Measurements from ENCODE around the gene BPTF. TPM values are rescaled to one million over a fixed set of nuclear protein-coding genes. Genes with fewer than 3 reads are reported as not detected.
"Not testable (repeated sequence)": the region's sequence is repeated elsewhere in the genome, so short reads cannot be mapped to it uniquely, and the experiment has no call there.

Gene BPTF
- total and polyA plus RNA-seq, 2 experiments from 2014 or later, result 15.6 to 26.9 TPM

GRCh38 chr17:68015081-68015723 lies 189.9 kb downstream of the BPTF start:
- H2AFZ ChIP-seq, result no peak overlapping the region

DNA sequence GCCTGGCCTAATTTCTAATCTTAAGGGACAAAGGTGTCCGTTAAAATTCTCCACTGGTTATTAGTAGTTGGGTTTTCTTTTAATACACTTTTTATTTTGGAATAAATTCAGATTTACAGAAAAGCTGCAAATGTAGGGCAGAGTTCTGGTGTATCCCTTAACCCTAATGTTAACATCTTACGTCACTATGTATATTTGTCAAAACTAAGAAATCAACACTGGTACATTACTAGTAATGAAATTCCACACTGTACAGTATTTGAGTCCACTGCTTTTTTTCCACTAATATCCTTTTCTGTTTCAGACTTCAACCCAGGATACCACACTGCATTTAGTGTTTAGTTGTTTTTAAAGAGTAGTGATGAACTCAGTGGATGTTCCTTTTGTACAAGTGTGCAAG lies 191.5 kb downstream of the BPTF start:
- H3K27ac ChIP-seq, result no peak overlapping the region

More at GRCh38 chr17:68015081-68015723, 189.9 kb downstream of the BPTF start:
- no peak overlapping the region for H3K4me3 ChIP-seq
- H3K36me3 ChIP-seq (ENCODE audit: low read depth), result no peaks in the 10 kb centered on the region
- no peaks in the 10 kb centered on the region for H3K4me1 ChIP-seq (ENCODE audit: insufficient read depth)
- H3F3A ChIP-seq (ENCODE audit: insufficient read depth), result 0 out of 2 replicates have a peak, but pooled peaks cover 4% of the 10 kb centered on the region
- TF ChIP-seq EZH2phosphoT487 (IDR thresholded peaks at IDR 0.05; ENCODE audit: insufficient read depth, low read depth), result no peak
- no peak for TF ChIP-seq EZH2 (IDR thresholded peaks at IDR 0.05; ENCODE audit: insufficient read depth, poor library complexity, severe bottlenecking)
- H3K27me3 ChIP-seq (replicated peaks; ENCODE audit: insufficient read depth), result no peaks in the 10 kb centered on the region
- no peak for DNase-seq
- no peak overlapping the region for H3K9ac ChIP-seq
- no peaks in the 10 kb centered on the region for H3K79me2 ChIP-seq (ENCODE audit: insufficient read depth)
- H4K20me1 ChIP-seq (ENCODE audit: insufficient read depth), result no peaks in the 10 kb centered on the region
- no peak overlapping the region for H3K4me2 ChIP-seq (ENCODE audit: unreplicated experiment)
- H3K27ac ChIP-seq, result no peak overlapping the region
- no peaks in the 10 kb centered on the region for H3K9me2 ChIP-seq (ENCODE audit: insufficient read depth)
- in situ Hi-C loops (cut with MboI), result no loop called here
- 75 to 77% methylated on average over 11 of the region's 11 CpGs for WGBS, 2 experiments (ENCODE audit: low coverage in 1 of 2, low lambda C conversion rate in 2 of 2, missing lambda C conversion rate in 2 of 2)
- no peaks in the 10 kb centered on the region for H3K9me3 ChIP-seq (ENCODE audit: low read depth)

DNA sequence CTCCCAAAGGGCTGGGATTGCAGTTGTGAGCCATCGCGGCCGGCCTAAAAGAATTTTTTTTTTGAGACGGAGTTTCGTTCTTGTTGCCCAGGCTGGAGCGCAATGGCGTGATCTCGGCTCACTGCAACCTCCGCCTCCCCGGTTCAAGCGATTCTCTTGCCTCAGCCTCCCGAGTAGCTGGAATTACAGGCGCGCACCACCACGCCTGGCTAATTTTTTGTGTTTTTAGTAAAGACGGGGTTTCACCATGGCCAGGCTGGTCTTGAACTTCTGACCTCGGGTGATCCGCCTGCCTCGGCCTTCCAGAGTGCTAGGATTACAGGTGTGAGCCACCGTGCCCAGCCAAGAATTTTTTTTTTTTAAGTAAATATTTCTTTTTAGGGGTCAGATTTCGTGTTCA lies 193.2 kb downstream of the BPTF start:
- 97% methylated on average over 21 of the region's 21 CpGs for WGBS, 2 experiments (ENCODE audit: low coverage in 1 of 2, low lambda C conversion rate in 2 of 2, missing lambda C conversion rate in 2 of 2)
- in situ Hi-C loops (cut with MboI), result not testable (repeated sequence)

More for the DNA sequence above, 191.5 kb downstream of the BPTF start:
- 84 to 90% methylated on average over 2 of the region's 2 CpGs for WGBS, 2 experiments (ENCODE audit: low coverage in 1 of 2, low lambda C conversion rate in 2 of 2, missing lambda C conversion rate in 2 of 2)
- no peak overlapping the region for H3K4me3 ChIP-seq
- no peak overlapping the region for H3K9ac ChIP-seq
- no peak for TF ChIP-seq EZH2phosphoT487 (IDR thresholded peaks at IDR 0.05; ENCODE audit: insufficient read depth, low read depth)
- DNase-seq, result no peak
- in situ Hi-C loops (cut with MboI), result no loop called here
- H3K27me3 ChIP-seq (replicated peaks; ENCODE audit: insufficient read depth), result no peaks in the 10 kb centered on the region
- no peaks in the 10 kb centered on the region for H3K79me2 ChIP-seq (ENCODE audit: insufficient read depth)
- H3F3A ChIP-seq (ENCODE audit: insufficient read depth), result 0 out of 2 replicates have a peak, but pooled peaks cover 4% of the 10 kb centered on the region
- H3K4me1 ChIP-seq (ENCODE audit: insufficient read depth), result no peaks in the 10 kb centered on the region
- H2AFZ ChIP-seq, result no peak overlapping the region
- no peaks in the 10 kb centered on the region for H4K20me1 ChIP-seq (ENCODE audit: insufficient read depth)
- no peaks in the 10 kb centered on the region for H3K9me3 ChIP-seq (ENCODE audit: low read depth)
- H3K4me2 ChIP-seq (ENCODE audit: unreplicated experiment), result no peak overlapping the region
- H3K9me2 ChIP-seq (ENCODE audit: insufficient read depth), result no peaks in the 10 kb centered on the region
- no peaks in the 10 kb centered on the region for H3K36me3 ChIP-seq (ENCODE audit: low read depth)

DNA sequence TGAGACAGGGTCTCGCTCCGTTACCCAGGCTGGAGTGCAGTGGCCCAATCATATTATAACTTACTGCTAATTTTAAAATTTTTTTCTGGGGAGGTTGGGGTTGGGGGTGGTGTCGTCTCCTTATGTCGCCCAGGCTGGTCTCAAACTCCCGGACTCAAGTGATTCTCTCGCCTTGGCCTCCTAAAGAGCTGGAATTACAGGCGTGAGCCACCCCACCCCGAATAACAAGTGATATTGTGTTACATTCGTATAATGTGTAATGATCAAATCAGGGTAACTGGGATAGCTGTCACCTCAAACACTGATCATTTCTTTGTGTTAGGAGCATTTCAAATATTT lies 194.0 kb downstream of the BPTF start:
- H3K36me3 ChIP-seq (ENCODE audit: low read depth), result no peaks in the 10 kb centered on the region
- in situ Hi-C loops (cut with MboI), result no loop called here
- TF ChIP-seq EZH2phosphoT487 (IDR thresholded peaks at IDR 0.05; ENCODE audit: insufficient read depth, low read depth) (no peak), EZH2 (IDR thresholded peaks at IDR 0.05; ENCODE audit: insufficient read depth, poor library complexity, severe bottlenecking) (no peak)
- 69 to 70% methylated on average over 9 of the region's 9 CpGs for WGBS, 2 experiments (ENCODE audit: low coverage in 1 of 2, low lambda C conversion rate in 2 of 2, missing lambda C conversion rate in 2 of 2)
- H2AFZ ChIP-seq, result no peak overlapping the region
- DNase-seq, result no peak
- 0 out of 2 replicates have a peak, but pooled peaks cover 4% of the 10 kb centered on the region for H3F3A ChIP-seq (ENCODE audit: insufficient read depth)
- no peak overlapping the region for H3K4me3 ChIP-seq
- H3K9me3 ChIP-seq (ENCODE audit: low read depth), result no peaks in the 10 kb centered on the region
- H3K27me3 ChIP-seq (replicated peaks; ENCODE audit: insufficient read depth), result no peaks in the 10 kb centered on the region
- no peaks in the 10 kb centered on the region for H3K79me2 ChIP-seq (ENCODE audit: insufficient read depth)
- no peaks in the 10 kb centered on the region for H4K20me1 ChIP-seq (ENCODE audit: insufficient read depth)
- H3K4me1 ChIP-seq (ENCODE audit: insufficient read depth), result no peaks in the 10 kb centered on the region
- no peak overlapping the region for H3K9ac ChIP-seq
- no peak overlapping the region for H3K4me2 ChIP-seq (ENCODE audit: unreplicated experiment)
- no peaks in the 10 kb centered on the region for H3K9me2 ChIP-seq (ENCODE audit: insufficient read depth)
- H3K27ac ChIP-seq, result no peak overlapping the region

More for the DNA sequence above, 193.2 kb downstream of the BPTF start:
- H3K27ac ChIP-seq; H3K4me3 ChIP-seq; H2AFZ ChIP-seq; H3K27me3 ChIP-seq (replicated peaks; ENCODE audit: insufficient read depth); H3K9me3 ChIP-seq (ENCODE audit: low read depth); DNase-seq; H3F3A ChIP-seq (ENCODE audit: insufficient read depth); H3K4me2 ChIP-seq (ENCODE audit: unreplicated experiment); H3K9ac ChIP-seq; H3K36me3 ChIP-seq (ENCODE audit: low read depth); H3K9me2 ChIP-seq (ENCODE audit: insufficient read depth); H3K4me1 ChIP-seq (ENCODE audit: insufficient read depth); H4K20me1 ChIP-seq (ENCODE audit: insufficient read depth); H3K79me2 ChIP-seq (ENCODE audit: insufficient read depth): not testable (repeated sequence)

Measured in GM23248 (cell line).